Measurements from ENCODE around the gene TPRKB.
"Not testable (repeated sequence)": the region's sequence is repeated elsewhere in the genome, so short reads cannot be mapped to it uniquely, and the experiment has no call there.

TPRKB gene

GRCh38 chr2:73736855-73737779 is at the start of gene TPRKB:
Gene TPRKB, minus strand, starts transcription at chr2:73737345. Its CDS starts 2,776 bp downstream, at chr2:73734569.
- DNase-seq: peak; percentile 98

GRCh38 chr2:73783883-73784282 is 46.7 kb upstream of the TPRKB start, which contains the start of gene C2orf78:
Gene C2orf78, plus strand, starts transcription at chr2:73784183. Its CDS starts 127 bp downstream, at chr2:73784310.
- DNase-seq: not testable (repeated sequence)

DNA sequence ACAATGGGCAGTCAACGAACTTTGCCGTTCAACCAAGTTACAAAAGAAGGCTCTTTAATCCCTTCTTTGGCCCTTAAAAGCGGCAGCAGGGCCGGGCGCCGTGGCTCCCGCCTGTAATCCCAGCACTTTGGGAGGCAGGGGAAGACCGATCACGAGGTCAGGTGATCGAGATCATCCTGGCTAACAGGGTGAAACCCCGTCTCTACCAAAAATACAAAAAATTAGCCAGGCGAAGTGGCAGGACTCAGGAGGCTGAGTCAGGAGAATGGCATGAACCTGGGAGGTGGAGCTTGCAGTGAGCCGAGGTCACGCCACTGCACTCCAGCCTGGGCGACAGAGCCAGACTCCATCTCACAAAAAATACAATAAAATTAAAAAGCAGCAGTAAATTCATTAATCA is 46.3 kb upstream of the TPRKB start:
- DNase-seq: not testable (repeated sequence)

DNA sequence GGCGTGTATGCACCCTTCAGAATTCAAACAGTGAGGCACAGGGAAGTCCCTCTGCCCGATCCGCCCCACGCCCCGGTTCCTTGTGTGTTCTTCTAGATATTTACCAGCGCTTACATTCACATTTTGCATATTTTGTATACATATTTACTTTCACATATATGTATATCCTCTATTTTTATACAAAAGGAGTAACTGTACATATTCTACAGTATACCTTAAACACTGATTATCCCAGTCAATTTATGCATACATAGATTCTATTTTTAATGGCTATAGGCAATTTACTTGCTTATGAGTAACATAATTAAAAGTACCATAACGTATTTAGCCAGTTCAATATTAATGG is 43.1 kb upstream of the TPRKB start:
- DNase-seq: no peak

DNA sequence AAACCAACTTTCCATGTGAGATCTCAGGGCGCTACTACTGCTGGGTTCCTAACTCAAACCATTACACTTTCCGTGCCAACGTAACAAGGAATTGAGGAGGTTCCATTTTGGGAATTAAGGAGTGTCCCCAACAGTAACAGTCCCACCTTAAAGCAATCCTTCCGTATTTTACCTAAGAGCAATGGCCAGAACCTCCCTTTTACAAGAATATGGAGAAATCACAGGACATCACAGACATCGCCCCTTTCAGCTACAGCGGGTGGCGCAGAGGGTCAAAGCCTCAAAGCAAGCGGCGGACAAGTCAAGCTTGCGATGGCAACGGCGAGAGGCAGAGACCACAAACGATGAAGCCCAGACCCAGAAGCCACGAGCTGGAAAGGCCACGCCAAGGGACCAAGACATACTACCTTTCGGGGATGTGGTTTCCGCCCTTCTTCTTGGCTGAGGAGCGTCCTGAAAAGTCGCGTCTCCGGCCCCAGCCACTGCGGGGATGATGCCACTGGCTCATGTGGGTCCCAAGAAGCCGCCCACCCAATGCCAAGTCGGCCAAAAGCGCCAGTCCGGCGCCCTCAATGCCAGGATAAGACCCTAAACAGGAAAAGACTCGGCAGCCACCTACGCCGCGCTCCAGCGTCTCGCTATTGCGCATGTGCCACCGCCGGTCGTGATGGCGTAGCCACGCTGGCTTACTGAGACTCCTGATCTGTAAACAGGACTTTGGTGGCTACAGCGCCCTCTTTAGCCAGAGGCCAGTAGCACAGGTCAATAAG is 42.5 kb upstream of the TPRKB start, which contains the start of gene DUSP11:
DUSP11 (minus strand) TSS at position 637 of the 770 bp plus-strand sequence; CDS start at position 508, 129 bp downstream.
- DNase-seq: peak; percentile 83

GRCh38 chr2:73778867-73779466 is 41.8 kb upstream of the TPRKB start:
- not testable (repeated sequence) for DNase-seq

DNA sequence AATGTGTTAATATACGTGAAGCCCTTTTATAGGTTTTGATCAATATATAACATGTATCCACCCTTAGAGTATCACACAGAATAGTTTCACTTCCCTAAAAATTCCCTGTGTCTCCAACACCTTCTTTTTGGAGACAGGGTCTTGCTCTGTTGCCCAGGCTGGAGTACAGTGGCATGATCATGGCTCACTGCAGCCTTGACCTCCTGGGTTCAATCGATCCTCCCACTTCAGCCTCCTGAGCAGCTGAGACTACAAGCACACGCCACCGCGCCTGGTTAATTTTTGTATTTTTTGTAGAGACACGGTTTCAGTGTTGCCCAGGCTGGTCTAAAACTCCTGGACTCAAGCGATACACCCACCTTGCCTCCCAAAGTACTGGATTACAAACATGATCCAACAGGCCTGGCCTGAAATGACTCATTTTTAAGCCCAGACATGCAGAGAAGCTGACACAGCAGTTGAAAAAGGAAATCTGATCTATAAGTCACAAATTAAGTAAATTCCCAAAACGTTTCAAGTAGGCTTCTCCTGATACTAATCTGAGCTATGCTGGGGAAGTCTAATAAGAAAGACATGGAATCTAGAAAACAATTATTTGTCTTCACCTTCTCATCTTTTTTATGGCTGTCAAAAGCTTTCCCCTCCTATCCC is 39.8 kb upstream of the TPRKB start:
- DNase-seq: peak; percentile 5

GRCh38 chr2:73776381-73776780 is 39.2 kb upstream of the TPRKB start:
- no peak for DNase-seq

DNA sequence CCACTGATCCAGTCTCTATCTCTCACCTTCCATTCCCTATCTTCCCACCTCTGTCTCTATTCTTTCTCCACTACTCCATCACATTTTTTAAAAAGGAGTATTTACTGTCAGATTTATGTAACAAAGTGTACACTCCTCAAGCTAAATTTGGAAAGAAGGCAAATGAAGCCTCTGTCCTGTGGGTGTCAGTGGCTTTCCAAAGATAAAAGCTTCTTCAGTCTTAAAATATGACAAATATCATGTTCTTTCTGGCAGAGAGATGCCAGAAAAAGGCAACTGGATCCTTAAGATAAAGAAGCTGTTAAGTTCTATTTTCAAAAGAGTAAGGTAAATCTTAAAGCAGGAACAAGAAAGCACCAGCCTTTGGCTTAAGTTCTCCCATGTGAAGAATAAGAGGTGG is 35.7 kb upstream of the TPRKB start:
- DNase-seq: no peak

- DNase-seq: no peak
Measured at GRCh38 chr2:73770725-73771124, 33.6 kb upstream of the TPRKB start.

DNA sequence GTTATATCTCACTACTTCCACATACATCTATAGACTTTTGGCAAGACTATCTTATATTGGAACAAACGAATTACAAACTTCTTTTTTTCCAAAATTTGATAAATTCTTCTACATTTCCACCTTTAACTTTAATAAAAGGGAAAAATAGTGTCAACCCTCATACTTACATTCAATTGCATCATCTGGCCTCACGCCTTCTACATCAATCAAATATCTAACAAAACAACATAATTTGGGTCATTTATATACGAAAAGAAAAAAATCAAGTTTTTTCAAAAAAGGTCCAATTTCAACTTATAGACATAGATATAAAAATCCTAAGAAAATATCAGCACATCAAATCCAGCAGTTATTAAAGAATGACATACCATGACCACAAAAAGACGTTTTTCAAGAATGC is 29.8 kb upstream of the TPRKB start:
- DNase-seq: no peak

GRCh38 chr2:73766349-73766748 is 29.2 kb upstream of the TPRKB start:
- no peak for DNase-seq

DNA sequence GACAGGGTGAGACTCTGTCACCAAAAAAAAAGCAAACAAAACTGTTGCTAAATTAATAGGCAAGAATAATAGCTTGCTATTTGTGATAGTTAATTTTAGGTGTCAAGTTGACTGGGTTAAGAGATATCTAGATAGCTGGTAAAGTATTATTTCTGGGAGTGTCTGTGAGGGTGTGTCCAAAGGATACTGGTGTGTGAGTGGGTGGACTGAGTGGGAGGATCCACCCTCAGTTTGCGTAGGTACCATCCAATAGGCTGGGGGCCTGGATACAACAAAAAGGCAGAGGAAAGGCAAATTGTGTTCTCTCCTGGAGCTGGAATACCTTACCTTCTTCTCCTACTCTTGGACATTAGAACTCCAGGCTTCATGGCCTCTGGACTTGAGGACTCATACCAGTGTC is 27.8 kb upstream of the TPRKB start:
- DNase-seq: no peak

- no peak for DNase-seq
Measured at GRCh38 chr2:73762571-73762970, 25.4 kb upstream of the TPRKB start.

DNA sequence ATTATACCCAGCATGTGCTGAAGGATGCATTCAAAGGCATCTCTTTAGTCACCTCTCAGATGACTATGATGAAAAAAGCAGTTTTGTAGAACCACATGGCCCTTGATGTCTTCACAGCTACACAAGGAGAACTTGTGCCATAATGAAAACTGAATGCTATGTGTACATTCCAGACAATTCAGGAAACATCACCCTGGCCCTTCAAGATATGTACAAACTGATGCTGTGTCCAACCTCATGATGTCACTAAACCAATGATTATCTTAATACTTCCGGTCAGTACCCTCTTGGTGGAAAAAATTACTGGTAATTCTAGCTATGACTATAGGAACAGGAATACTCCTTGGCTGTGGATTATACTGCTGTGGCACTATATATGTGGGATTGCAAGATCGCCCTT is 22.8 kb upstream of the TPRKB start:
- no peak for DNase-seq

DNA sequence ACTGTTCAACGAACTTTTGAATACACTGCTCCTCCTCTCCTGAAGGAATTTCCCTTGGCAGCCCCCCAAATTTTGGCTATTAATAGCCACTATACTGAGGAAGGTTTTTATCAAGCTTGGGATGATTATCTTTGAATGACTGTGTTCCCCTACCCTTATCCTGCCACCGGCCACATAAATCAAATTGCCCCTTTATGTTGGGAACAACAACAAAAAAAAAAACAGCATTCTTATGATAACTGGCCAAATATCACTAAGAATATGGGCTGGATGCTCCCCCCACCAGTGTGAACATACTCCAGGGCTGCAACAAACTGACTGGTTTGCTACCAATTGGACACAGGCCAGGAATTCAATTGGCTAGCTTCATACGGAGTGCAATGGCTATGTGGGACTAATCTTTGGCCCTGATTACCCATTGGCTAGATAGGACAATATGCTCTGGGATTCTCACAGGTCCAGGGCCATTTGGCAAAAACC is 22.2 kb upstream of the TPRKB start:
- no peak for DNase-seq

DNA sequence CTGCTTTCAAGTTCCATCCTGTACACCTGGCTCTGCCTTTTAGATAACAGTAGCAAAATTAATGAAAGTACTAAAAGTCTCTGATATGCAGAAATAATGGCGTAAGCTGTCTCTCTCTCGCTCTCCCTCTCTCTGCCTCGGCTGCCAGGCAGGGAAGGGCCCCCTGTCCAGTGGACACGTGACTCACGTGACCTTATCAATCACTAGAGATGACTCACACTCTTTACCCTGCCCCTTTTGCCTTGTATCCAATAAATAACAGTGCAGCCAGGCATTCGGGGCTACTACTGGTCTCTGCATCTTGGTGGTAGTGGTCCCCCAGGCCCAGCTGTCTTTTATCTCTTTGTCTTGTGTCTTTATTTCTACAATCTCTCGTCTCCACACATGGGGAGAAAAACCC is 17.2 kb upstream of the TPRKB start:
- not testable (repeated sequence) for DNase-seq

DNA sequence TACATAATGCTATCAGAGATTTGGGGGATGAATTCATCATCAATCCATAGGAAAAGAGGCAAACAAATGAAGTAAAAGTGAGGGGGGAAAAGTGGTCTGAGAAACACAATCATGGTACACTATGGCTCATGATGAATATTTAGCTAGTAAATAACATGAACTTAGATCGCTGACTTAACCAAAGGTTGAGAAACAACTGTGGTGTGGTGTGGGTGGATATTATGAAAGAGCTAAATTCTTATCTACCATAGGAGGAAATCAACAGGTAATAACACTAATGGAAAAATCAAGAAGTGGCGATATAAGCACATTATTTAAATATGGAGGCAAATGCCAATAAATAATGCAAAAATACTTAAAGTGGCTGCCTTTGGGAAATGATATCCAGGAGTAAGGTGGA is 12.2 kb upstream of the TPRKB start:
- DNase-seq: no peak

DNA sequence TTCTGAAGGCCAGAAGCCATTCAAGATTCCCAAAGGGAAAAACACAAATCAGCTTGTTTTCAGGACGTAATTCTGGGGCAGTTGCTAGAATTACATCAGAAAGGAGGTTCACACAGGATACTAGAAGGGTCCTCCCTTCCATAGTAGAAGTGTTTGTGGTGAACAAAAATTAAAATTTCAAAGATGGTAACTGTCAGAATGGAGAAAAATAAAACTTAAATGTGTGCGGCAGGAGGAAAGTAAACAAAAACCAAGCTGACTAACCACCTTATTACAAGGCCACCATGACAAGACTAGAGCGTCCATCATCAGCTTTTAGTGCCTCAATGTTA is 9.7 kb upstream of the TPRKB start:
- DNase-seq: no peak

DNA sequence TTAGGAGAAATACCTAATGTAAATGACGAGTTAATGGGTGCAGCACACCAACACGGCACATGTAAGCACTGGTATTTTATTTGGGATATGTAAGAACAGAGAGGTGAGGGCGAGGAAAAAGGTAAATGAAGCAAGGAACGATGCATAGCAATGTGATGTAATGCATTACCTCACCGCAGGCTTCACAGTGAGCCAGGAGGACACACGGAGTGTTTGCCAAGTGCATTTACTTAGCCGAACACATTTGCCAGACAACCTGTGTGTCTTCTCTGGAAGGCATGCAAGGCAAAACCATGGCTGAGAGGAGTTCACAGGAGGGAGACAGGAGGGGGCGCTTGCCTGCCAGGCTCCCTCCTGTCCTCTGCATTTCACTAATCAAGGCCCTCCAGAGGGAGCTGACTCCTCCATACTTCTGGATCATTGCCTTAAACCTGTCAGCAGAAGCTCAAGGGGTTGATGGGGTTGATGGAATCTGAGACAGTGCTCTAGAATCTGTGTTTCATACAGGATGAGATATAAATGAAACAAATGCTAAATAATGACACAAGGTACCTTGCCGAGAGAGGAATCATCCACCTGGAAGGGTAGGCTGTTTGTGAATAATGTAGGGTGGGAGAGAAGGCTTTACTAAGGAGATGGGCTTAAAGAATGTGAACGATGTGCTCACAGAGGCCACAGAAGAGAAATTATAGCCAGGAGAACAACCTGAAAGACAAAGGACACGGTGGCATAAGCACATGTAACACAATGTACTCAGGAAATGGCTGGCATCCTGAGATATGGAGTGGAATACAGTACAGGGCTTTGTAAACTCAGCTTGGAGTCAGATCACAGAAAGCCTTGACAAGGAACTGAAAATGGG is 9.1 kb upstream of the TPRKB start:
- DNase-seq: no peak

- no peak for DNase-seq
Measured at GRCh38 chr2:73740767-73741166, 3.6 kb upstream of the TPRKB start.

GRCh38 chr2:73739101-73739500 is 2.0 kb upstream of the TPRKB start:
- DNase-seq: no peak
